ENCODE measurements around the gene NBPF3. TPM values are rescaled to one million over a fixed set of nuclear protein-coding genes. Genes with fewer than 3 reads are reported as not detected.

Gene NBPF3
- total and polyA plus RNA-seq, 4 donors: 9.7 to 16.1 (median 10.6) TPM

DNA sequence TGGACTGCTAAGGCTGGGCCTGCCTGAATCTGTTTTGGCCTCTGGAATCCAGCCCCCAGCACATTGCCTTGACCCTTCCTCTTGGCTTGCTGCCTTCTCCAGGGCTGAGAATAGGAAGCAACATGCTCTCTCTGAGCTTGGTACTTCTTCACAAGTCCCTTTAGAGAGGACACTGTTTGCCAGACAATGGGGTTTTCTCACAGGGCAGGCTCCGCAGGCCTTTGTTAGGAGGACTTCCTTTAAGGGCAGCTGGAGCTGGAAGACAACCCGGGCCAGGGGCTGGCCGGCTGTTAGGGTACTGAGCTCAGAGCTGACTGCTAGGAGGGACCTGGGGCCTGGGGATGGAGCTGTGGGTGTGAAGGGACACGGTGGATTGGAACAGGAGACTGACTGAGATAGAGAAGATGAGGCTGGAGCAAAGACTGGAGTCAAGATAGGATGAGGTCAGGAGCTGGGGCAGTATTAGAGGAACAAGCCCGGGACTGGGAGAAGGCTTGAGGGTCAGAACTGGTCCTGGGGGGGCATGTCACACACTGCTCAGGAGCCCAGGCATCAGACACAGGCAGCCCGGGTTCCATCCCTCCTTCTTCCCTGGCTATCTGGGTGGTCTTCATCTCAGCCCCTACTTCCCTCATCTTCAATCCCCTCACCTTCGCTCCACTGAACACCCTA lies 63.9 kb downstream of the NBPF3 start:
- no peak for DNase-seq (ENCODE audit: low read depth in 4 of 6, low spot score in 6 of 6)
- 47% methylated on average over 5 of the region's 7 CpGs for WGBS (ENCODE audit: insufficient coverage)
- Histone ChIP-seq H3K4me1 (ENCODE audit: control insufficient read depth, insufficient read depth, low read length) (peaks cover 13% of the 10 kb centered on the region), H3K9me3 (ENCODE audit: control insufficient read depth, insufficient read depth, low read length) (no peaks in the 10 kb centered on the region), H3K27ac (ENCODE audit: low read depth, low read length) (no peak overlapping the region), H3K27me3 (ENCODE audit: control insufficient read depth, insufficient read depth, low read length) (peaks cover 10% of the 10 kb centered on the region), H3K36me3 (ENCODE audit: control insufficient read depth, insufficient read depth, low read length) (no peaks in the 10 kb centered on the region), H3K4me3 (ENCODE audit: low read depth, low read length) (no peak overlapping the region)

DNA sequence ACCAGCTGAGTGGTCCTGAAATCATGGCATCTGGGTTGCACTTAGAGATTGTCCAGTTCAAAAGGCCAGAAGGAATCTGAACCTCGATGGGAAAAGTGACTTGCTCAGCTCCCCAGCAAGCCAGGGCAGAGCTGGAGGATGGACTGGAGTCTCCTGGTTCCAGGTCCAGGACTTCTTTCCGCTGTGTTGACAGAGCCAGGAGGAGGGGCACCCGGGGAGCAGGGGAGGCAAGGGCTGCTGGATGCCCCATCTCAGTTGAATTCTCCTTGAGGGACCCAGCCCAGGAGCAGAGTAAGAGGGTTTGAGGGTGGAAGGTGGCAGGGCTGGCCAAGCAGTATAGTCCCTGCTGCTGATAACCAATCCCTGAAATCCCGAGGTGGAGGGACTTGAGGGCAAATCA lies 66.9 kb downstream of the NBPF3 start:
- Histone ChIP-seq H3K27ac (ENCODE audit: low read depth, low read length) (no peak overlapping the region), H3K36me3 (ENCODE audit: control insufficient read depth, insufficient read depth, low read length) (no peaks in the 10 kb centered on the region), H3K9me3 (ENCODE audit: control insufficient read depth, insufficient read depth, low read length) (no peaks in the 10 kb centered on the region), H3K4me1 (ENCODE audit: control insufficient read depth, insufficient read depth, low read length) (peaks cover 33% of the 10 kb centered on the region), H3K4me3 (ENCODE audit: low read depth, low read length) (no peak overlapping the region), H3K27me3 (ENCODE audit: control insufficient read depth, insufficient read depth, low read length) (peaks cover 26% of the 10 kb centered on the region)
- DNase-seq (ENCODE audit: low read depth in 4 of 6, low spot score in 6 of 6): no peak
- 71% methylated on average over 4 of the region's 4 CpGs for WGBS (ENCODE audit: insufficient coverage)

DNA sequence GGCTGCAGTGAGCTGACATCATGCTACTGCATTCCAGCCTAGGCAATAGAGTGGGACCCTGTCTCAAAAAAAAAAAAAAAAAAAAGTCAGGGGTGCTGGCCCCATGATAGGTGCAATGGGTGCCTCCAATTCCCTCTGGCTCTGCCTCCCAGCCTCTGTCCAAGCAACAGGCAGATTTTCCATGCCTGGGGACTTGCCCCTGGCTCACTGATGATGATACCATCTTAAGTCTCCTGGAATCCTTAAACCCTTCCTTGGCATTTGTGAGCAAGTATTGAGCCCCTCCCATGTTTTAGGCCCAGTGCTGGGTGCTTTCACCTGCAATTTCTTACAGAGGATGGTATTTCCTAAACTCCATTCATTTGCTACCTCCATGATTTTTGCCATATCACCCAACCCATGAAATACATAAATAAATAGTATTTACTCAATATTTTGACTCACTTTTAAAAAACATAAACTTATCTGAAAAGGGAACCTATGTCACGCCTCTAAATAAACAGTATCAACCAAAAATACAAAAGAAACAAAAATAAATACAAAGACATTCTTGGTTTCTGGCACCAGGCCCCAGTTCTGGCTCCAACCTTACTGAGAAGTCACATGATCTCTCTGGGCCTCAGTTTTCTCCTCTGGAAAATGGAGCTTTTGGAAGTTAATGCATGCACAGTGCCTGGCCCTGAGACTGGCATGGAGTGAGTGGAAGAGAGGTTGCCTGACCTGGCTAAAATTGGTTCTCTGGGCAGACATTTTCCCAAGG lies 67.8 kb downstream of the NBPF3 start:
- no peak for DNase-seq (ENCODE audit: low read depth in 4 of 6, low spot score in 6 of 6)
- Histone ChIP-seq H3K4me1 (ENCODE audit: control insufficient read depth, insufficient read depth, low read length) (peaks cover 33% of the 10 kb centered on the region), H3K27ac (ENCODE audit: low read depth, low read length) (no peak overlapping the region), H3K4me3 (ENCODE audit: low read depth, low read length) (no peak overlapping the region), H3K9me3 (ENCODE audit: control insufficient read depth, insufficient read depth, low read length) (no peaks in the 10 kb centered on the region), H3K36me3 (ENCODE audit: control insufficient read depth, insufficient read depth, low read length) (no peaks in the 10 kb centered on the region), H3K27me3 (ENCODE audit: control insufficient read depth, insufficient read depth, low read length) (peaks cover 26% of the 10 kb centered on the region)
- WGBS (ENCODE audit: insufficient coverage): 100% methylated on average over 1 of the region's 1 CpG

DNA sequence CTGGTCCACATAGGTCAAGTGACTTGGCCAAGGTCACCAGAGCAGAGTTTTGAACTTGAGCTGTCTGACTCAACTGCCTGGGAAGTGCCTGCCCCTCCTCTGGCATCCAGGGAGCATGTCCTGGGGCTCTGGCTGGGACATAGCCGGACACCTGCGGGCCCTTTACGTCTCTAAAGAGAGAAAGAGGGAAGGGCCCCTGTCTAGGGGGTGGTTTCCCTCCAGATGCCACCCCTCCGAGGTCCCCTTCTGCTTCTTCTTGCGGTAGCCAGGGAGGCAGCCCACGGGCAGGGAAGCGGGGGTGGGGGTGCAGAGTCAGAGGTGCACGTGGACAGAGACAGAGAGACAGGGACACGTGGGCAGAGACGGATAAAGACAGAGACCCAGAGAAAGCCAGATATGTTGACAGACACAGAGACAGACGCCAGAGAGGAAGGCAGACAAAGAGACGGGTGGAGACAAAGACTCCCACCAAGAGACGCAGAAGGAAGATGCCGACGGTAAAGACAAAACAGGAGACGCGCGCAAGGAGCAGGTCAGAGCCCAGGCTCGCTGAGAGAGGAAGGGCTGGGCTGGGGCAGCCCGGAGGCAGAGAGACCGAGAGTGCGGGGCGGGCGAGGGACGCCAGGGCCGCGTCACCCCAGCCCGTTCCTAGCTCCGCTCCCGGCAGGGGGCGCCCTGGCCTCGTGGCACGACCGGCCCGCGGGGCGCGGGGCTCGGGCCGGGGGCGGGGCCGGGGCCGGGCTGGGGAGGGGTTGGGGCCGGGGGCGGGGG lies 68.8 kb downstream of the NBPF3 start:
- peak in 4 of 6 donors; percentile 46 to 87 (median 54) for DNase-seq (ENCODE audit: low read depth in 4 of 6, low spot score in 6 of 6)
- Histone ChIP-seq H3K4me1 (ENCODE audit: control insufficient read depth, insufficient read depth, low read length) (peaks cover 30% of the 10 kb centered on the region), H3K36me3 (ENCODE audit: control insufficient read depth, insufficient read depth, low read length) (no peaks in the 10 kb centered on the region), H3K4me3 (ENCODE audit: low read depth, low read length) (peak overlapping the region; percentile 26), H3K27ac (ENCODE audit: low read depth, low read length) (no peak overlapping the region), H3K27me3 (ENCODE audit: control insufficient read depth, insufficient read depth, low read length) (peaks cover 26% of the 10 kb centered on the region), H3K9me3 (ENCODE audit: control insufficient read depth, insufficient read depth, low read length) (no peaks in the 10 kb centered on the region)
- WGBS (ENCODE audit: insufficient coverage): 15% methylated on average over 19 of the region's 45 CpGs

DNA sequence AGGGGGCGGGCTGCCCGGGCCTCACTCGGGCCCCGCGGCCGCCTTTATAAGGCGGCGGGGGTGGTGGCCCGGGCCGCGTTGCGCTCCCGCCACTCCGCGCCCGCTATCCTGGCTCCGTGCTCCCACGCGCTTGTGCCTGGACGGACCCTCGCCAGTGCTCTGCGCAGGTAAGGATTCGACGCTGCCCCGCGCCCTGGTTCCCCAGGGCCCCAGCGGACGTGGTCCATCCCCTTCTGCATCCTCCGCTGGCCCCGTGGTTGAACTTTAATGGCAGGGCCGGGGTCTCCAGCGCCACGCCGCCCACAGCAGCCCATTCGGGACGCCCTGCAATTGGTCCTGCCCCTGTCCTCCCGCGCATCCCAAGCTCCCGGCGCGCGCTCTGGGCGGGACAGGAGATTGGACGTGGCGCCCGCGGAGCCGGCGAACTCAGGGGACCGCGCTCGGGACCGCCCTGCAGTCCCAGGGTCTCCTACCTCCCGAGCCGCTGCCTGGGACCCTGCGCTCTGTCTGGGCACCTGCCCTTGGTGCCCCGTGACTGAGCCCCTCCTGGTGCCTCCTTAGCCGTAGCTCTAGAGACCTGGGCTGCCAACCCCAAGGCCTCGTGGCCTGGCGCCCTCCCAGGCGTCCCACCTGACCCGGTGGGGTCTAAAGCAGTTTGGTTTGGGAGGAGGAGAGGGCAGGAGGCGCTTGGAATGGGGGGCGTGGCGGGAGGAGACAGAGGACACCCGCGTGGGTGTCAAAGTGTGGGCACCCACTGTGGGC lies 69.6 kb downstream of the NBPF3 start, which contains the start of gene ALPL:
TSS of gene ALPL (plus strand) at position 73 of the 762 bp plus-strand sequence. CDS start 44,659 bp downstream, outside the sequence.
- WGBS (ENCODE audit: insufficient coverage): 1% methylated on average over 67 of the region's 67 CpGs
- H3K27me3 ChIP-seq (ENCODE audit: control insufficient read depth, insufficient read depth, low read length): peaks cover 26% of the 10 kb centered on the region
- H3K4me3 ChIP-seq (ENCODE audit: low read depth, low read length): peak within 1 kb of the TSS; percentile 48

DNA sequence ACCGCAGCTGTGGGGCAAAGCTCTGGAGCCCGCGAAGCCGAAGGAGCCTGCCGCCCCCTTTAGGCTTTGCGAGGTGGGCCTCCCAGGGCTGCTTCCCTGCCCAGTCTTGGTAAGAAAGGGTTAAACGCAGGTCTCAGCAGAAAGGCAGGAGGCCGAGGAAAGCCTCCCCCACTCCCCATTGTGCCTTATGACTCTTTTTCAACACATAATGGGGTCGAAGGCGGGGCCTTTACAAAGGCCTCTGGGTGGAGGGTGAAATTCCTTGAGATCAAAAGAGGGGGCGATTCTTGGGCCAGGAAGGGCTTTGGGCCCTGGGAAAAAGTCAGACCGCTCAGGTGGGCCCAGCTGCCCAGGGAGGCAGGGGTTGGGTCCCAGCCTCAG lies 70.2 kb downstream of the NBPF3 start:
- WGBS (ENCODE audit: insufficient coverage): 33% methylated on average over 8 of the region's 12 CpGs
- H3K4me3 ChIP-seq (ENCODE audit: low read depth, low read length): peak overlapping the region; percentile 48
- no peak overlapping the region for H3K27ac ChIP-seq (ENCODE audit: low read depth, low read length)
- no peak for DNase-seq (ENCODE audit: low read depth in 4 of 6, low spot score in 6 of 6)
- no peaks in the 10 kb centered on the region for H3K36me3 ChIP-seq (ENCODE audit: control insufficient read depth, insufficient read depth, low read length)
- peaks cover 26% of the 10 kb centered on the region for H3K4me1 ChIP-seq (ENCODE audit: control insufficient read depth, insufficient read depth, low read length)
- no peaks in the 10 kb centered on the region for H3K9me3 ChIP-seq (ENCODE audit: control insufficient read depth, insufficient read depth, low read length)
- peaks cover 26% of the 10 kb centered on the region for H3K27me3 ChIP-seq (ENCODE audit: control insufficient read depth, insufficient read depth, low read length)

More for the DNA sequence above, 69.6 kb downstream of the NBPF3 start, which contains the start of gene ALPL:
- peak in 2 of 6 donors; percentile 13 to 24 for DNase-seq (ENCODE audit: low read depth in 4 of 6, low spot score in 6 of 6)
- peaks cover 26% of the 10 kb centered on the region for H3K4me1 ChIP-seq (ENCODE audit: control insufficient read depth, insufficient read depth, low read length)
- no peaks in the 10 kb centered on the region for H3K9me3 ChIP-seq (ENCODE audit: control insufficient read depth, insufficient read depth, low read length)
- no peaks in the 10 kb centered on the region for H3K36me3 ChIP-seq (ENCODE audit: control insufficient read depth, insufficient read depth, low read length)
- H3K27ac ChIP-seq (ENCODE audit: low read depth, low read length): no peak within 1 kb of the TSS

DNA sequence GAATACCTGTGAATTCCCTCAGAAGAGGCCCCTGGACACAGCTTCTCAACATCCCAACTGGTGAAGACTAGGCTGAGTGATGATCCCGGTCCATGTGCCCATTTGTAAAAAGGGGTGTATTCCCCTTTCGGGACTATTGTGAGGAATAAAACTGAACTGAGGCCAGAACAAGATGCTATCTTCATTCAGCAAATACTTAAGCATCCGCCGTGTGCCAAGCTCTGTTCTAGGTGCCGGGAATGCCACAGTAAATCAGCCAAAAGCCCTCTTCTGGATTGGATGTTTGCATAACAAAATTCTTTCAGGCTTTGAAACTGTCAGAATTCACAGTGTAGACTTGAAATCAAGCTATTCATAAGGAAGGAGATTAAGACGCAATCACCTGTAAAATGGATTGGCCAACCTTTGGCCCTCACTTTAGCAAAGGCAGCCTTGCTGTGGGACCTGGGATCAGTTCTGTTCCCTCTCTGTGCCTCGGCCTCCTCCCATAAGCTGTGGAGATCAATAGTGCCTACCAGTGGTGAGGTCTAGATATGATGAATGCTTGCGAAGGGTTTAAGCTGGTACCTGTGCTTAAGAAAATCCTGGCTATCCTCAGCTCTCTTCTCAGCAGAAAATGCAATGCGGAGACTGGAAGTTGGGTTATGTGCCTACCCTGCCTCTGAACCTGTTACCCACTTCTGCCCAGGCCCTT lies 71.1 kb downstream of the NBPF3 start:
- DNase-seq (ENCODE audit: low read depth in 4 of 6, low spot score in 6 of 6): no peak
- H3K27ac ChIP-seq (ENCODE audit: low read depth, low read length): no peak overlapping the region
- no peaks in the 10 kb centered on the region for H3K36me3 ChIP-seq (ENCODE audit: control insufficient read depth, insufficient read depth, low read length)
- H3K9me3 ChIP-seq (ENCODE audit: control insufficient read depth, insufficient read depth, low read length): no peaks in the 10 kb centered on the region
- peaks cover 26% of the 10 kb centered on the region for H3K4me1 ChIP-seq (ENCODE audit: control insufficient read depth, insufficient read depth, low read length)
- WGBS (ENCODE audit: insufficient coverage): 82% methylated on average over 7 of the region's 9 CpGs
- H3K4me3 ChIP-seq (ENCODE audit: low read depth, low read length): no peak overlapping the region
- H3K27me3 ChIP-seq (ENCODE audit: control insufficient read depth, insufficient read depth, low read length): peaks cover 26% of the 10 kb centered on the region

DNA sequence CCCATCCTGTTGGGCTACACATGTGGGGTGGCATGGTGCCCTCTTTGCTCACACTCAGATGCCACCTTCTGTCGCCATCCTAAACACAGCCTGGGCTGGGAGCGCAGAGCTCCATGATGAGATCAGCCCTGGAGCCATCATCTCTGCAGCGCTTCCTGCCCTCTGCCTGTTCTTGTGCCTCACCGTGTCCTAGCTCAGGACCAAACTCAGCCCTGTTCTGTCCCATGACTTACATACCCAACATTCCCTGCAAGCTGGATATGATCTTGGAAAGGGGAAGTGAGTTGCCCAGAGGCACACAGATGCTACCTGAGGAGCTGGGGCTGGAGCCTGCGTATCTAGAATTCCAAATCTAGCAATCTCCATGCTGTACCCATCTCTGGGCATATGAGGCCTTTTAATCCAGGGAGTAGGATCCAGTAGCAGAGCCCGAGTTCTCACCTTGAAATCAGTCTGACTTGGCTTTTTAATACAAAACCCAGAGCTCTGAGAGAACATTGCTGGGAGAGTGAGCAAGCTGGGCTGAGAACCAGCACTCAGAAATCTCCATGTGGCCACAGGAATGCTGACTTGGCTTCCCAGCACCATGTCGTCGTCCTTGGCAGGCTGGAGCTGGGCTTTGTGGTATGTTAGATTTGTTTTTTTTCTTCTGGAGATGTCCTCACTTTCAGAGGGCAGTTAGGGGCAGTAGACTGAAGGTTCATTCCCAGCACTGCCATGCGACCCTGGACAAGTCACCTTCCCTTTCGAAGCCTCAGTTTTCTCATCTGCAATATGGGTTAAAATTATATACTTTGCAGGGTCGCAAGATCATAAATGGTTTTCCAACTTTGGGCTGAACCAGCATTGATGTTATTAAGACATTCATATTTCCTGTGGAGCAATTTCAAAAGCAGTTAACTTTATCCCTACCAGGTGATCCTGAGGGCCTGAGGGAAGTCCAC lies 71.9 kb downstream of the NBPF3 start:
- peaks cover 26% of the 10 kb centered on the region for H3K27me3 ChIP-seq (ENCODE audit: control insufficient read depth, insufficient read depth, low read length)
- peaks cover 26% of the 10 kb centered on the region for H3K4me1 ChIP-seq (ENCODE audit: control insufficient read depth, insufficient read depth, low read length)
- H3K9me3 ChIP-seq (ENCODE audit: control insufficient read depth, insufficient read depth, low read length): no peaks in the 10 kb centered on the region
- DNase-seq (ENCODE audit: low read depth in 4 of 6, low spot score in 6 of 6): peak in 1 of 6 donors; percentile 56
- WGBS (ENCODE audit: insufficient coverage): 64% methylated on average over 8 of the region's 11 CpGs
- H3K4me3 ChIP-seq (ENCODE audit: low read depth, low read length): no peak overlapping the region
- H3K27ac ChIP-seq (ENCODE audit: low read depth, low read length): no peak overlapping the region
- H3K36me3 ChIP-seq (ENCODE audit: control insufficient read depth, insufficient read depth, low read length): no peaks in the 10 kb centered on the region

All from spinal cord (tissue), 10 donors.